OCI-LY3 (cell line): Measurements from ENCODE around the gene EPHB2.

Source experiments
- CTCF ChIP-seq: fragments of 200-600, 300-600 bp; sonication (generic); IDR thresholded peaks from 2 replicates; pipeline ENCODE4 v1.5.1; 2014; ENCODE audit warnings: antibody characterized with exemption, low read length, low read depth
- EZH2phosphoT487 ChIP-seq: fragments of 200-600 bp; shearing (Covaris generic); IDR thresholded peaks from 2 replicates; pipeline ENCODE4 v1.6.1; 2018; ENCODE audit warnings: antibody characterized with exemption, mixed run types, low read depth

GRCh38 chr1:22935433-22935832 lies 224.8 kb downstream of the EPHB2 start:
- TF ChIP-seq CTCF (no peak), EZH2phosphoT487 (no peak)
